Gastrocnemius medialis (tissue), 4 donors: ENCODE results near the gene ASB3.

Experiments
- CTCF ChIP-seq, 5 experiments: fragments of 450-650 bp in 3 of 5; fragments of 200-600 bp in 2 of 5; sonication (generic) in 2 of 5; IDR thresholded peaks in 4 of 5; conservative IDR thresholded peaks in 1 of 5; 1 replicate in 4 of 5; 2 replicates in 1 of 5; pipeline ENCODE4 v1.5.1; 2016 to 2019; ENCODE audit warnings: antibody characterized with exemption in 5 of 5, mild to moderate bottlenecking in 3 of 5, moderate library complexity in 3 of 5
- POLR2A ChIP-seq, 2 donors: fragments of 450-650 bp; IDR thresholded peaks; one replicate each; pipeline ENCODE4 v1.6.1; 2017; ENCODE audit warnings: antibody characterized with exemption in 2 of 2, mild to moderate bottlenecking in 2 of 2, moderate library complexity in 2 of 2

- no peak for TF ChIP-seq CTCF (IDR thresholded peaks at IDR 0.05 in 4 of 5, conservative IDR thresholded peaks at IDR 0.05 in 1 of 5)
- TF ChIP-seq POLR2A (IDR thresholded peaks at IDR 0.05): no peak
Measured at GRCh38 chr2:53793261-53793660, 6.5 kb upstream of the ASB3 start.
